GM19324 (cell line): ENCODE data around the gene CYP4F12.

Experiments used
- ATAC-seq: cut with Tn5 transposase; IDR thresholded peaks from one replicate; pipeline ENCODE4 v1.9.1; 2021; ENCODE audit warnings: mild to moderate bottlenecking, moderate library complexity; ENCODE audit not compliant: unreplicated experiment, low FRiP score

Gene CYP4F12, protein sequence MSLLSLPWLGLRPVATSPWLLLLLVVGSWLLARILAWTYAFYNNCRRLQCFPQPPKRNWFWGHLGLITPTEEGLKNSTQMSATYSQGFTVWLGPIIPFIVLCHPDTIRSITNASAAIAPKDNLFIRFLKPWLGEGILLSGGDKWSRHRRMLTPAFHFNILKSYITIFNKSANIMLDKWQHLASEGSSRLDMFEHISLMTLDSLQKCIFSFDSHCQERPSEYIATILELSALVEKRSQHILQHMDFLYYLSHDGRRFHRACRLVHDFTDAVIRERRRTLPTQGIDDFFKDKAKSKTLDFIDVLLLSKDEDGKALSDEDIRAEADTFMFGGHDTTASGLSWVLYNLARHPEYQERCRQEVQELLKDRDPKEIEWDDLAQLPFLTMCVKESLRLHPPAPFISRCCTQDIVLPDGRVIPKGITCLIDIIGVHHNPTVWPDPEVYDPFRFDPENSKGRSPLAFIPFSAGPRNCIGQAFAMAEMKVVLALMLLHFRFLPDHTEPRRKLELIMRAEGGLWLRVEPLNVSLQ

DNA sequence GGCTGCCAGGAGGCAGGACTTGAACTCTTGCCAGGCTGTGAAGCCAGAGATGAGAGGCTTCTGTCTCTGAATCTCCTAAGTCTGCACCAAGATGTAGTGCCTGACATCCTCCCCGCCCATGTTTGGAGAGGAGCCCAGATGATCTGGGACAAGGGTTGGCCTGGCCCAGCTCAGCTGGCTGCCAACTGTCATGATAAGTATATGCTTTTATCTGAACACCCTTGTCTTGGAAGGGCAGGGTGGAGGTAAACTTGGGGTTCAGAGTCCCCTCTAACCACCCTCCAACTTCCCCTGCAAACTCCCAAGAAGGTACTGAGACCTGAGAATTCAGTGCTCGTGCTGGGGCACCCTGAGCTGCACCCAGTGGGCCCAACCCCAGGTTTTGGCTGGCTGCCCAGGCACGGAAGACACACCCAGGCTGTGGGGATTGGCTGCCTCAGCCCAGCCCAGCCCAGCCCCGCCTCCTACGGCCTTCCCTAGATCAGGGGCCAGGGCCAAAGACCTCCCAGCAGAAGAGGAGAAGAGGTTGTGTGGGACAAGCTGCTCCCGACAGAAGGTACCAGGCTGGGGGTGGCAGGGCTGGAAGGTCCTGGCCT, at the start of gene CYP4F12:
Gene CYP4F12 (plus strand): TSS at position 508 of the 596 bp plus-strand sequence. CDS start 443 bp downstream, outside the sequence.
- ATAC-seq, result no peak

- no peak for ATAC-seq
These were observed 49.1 kb upstream of the CYP4F12 start for GRCh38 chr19:15623711-15624318.

GRCh38 chr19:15628236-15629002, 44.5 kb upstream of the CYP4F12 start:
- ATAC-seq, result no peak

DNA sequence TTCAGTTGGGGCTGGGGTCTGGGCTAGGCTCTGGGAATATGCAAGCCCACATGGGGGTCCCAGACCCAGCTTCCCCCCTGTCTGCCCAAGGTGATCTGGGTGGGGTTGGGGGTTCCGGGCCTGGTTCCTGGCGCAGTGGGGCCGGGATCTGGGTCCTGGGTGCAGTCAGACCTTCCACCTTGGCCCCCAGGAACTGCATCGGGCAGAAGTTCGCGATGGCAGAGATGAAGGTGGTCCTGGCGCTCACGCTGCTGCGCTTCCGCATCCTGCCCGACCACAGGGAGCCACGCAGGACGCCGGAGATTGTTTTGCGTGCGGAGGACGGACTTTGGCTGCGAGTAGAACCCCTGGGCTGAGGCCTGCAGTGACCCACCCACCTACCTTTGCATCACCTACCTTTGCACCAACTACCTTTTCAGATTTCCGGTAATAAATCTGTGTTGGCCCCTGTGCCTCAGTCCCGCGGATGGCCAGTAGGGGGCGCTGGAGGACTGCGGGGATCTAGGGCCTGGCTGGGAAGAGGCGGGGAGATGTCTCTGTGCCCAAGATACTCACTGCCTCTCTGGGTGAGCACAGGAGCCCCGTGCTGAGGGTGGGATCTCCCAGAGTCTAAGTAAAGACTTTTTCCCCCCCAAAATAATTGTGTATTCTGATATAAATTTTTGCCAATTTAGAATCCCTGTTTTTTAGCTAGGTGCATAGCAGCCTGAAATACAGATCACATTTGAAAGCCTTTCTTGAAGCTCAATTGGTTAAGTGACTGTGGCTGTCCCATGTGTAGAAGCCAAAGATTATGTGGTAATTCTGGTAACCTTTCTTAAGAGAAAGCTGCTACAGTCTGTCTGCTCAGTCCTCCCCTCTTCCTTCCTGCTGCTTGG, 43.6 kb upstream of the CYP4F12 start:
- no peak for ATAC-seq

DNA sequence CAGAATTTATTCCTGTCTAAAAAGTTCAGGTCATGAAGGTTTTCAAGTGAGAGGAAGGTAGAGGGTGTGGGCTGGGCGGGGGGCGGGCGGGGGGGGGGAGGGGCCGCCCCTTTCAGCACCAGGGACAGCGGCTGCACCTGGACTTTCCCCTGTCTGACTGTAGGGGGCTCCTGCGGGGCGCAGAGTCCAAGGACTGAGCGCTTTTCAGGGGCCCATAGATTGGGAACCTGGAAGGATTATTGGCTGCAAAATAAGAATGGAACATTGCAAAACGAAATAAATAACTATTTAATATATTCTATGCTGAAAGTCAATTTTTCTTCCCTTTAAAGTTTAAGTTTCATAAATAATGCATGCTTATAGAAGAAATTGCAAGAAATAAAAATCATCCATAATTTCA, 41.1 kb upstream of the CYP4F12 start:
- no peak for ATAC-seq

GRCh38 chr19:15633082-15633835, 39.6 kb upstream of the CYP4F12 start:
- no peak for ATAC-seq

DNA sequence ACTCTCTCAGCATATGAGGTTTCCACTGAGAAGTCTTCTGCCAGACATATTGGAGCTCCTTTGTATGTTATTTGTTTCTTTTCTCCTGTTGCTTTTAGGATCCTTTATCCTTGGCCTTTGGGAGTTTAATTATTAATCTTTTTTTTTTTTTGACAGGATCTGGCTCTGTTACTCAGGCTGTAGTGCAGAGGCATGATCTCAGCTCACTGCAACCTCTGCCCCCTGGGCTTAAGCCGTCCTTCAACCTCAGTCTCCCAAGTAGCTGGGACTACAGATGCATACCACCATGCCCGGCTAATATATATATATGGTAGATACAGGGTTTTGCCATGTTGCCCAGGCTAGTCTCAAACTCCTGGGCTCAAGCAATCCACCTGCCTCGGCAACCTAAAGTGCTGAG, 38.8 kb upstream of the CYP4F12 start:
- ATAC-seq, result no peak

DNA sequence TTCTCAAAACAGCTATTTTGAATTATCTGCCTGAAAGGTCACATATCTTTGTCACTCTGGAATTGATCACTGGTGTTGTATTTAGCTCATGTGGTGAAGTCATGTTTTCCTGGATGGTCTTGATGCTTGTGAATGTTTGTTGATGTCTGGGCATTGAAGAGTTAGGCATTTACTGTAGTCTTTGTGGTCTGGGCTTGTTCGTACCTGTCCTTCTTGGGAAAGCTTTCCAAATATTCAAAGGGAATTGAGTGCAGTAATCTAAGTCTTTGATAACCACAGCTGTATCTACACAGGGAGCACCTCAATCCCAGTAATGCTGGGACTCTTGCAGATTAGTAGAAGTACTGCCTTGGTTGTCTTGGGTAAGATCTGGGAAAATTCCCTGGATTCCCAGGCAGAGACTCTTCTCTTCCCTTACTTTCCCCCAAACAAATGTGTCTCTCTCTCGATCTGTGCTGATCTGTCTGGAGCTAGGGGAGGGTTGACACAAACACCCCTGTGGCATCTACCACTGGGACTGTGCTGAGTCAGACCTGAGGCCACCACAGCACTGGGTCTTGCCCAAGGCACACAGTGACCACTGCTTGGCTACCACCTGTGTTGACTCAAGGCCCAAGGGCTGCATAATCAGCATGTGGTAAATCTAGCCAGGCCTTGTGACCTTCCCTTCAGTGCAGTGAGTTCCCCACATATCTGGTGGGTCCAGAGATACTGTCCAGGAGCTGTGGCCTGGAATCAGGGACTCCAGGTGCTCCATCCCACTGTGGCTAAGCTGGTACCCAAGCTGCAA, 37.7 kb upstream of the CYP4F12 start:
- no peak for ATAC-seq

GRCh38 chr19:15636026-15636425, 36.9 kb upstream of the CYP4F12 start:
- no peak for ATAC-seq

DNA sequence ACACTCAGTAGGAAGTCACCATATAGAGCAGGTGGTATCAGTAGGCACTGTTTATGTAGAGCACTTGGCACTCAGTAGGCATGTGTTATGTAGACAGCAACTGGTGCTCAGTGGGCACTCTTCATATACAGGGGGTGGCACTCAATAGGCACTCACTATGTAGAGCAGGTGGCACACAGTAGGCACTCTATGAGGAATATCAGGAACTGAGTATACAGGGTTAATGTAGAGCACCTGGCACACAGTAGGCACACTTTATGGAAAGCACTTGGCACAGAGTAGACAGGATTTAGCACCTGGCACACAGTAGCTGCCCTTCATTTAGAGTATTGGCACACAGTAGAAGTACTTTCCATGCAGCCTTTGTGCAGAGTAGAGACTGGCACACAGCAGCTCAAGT, 33.3 kb upstream of the CYP4F12 start:
- no peak for ATAC-seq

DNA sequence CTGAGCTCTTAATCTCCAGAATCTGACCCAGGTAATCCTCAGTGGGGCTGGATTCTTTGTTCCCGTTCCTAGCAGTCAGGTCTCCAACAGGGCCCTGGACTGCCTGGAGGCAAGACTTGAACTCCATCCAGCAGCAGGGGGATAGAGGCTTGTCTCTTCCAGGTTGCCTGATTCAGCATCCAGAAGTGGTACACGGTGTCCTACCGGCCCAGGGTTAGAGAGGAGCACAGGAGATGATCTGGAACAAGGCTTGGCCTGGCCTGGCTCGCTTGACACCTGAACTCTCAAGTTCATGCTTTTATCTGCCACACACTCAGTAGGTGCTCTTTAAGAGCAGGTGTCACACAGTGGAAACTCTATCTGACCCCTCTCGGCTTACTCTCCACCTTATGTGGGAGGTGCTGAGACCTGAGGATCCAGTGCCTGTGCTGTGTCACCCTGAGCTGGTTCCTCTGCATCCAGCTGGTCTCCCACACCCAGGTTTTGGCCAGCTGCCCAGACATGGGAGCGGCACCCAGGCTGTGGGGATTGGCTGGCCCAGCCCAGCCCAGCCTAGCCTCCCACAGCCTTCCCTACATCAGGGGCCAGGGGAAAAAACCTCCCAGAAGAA, 32.5 kb upstream of the CYP4F12 start, which contains the start of gene CYP4F3:
Gene CYP4F3 (plus strand): TSS at position 604 of the 610 bp plus-strand sequence. CDS start 519 bp downstream, outside the sequence.
- no peak for ATAC-seq

DNA sequence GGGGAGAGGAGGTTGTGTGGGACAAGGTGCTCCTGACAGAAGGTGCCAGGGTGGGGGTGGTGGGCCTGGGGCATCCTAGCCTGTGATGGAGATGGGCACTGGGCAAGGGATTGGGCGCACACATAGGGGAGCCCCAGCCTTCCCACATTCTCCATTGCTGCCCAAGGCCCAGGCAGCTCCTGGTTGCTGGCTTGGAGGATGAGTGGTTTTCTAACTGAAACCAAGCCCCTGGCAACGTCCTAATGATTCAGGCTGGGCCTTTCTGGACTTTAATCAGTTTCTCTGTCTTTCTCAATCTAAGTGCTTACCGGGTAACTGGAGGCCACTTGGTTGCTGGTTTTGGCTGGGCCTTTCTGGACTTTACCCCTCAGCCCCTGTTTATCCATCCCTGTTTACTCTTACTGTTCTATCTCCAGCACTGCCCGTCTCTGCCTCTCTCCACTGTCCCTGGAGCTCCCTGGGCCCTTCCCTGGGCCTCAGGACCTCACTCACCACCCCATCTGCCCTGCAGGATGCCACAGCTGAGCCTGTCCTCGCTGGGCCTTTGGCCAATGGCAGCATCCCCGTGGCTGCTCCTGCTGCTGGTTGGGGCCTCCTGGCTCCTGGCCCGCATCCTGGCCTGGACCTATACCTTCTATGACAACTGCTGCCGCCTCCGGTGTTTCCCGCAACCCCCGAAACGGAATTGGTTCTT, 31.8 kb upstream of the CYP4F12 start:
- no peak for ATAC-seq

- no peak for ATAC-seq
These were observed 30.9 kb upstream of the CYP4F12 start for GRCh38 chr19:15641901-15642491.

DNA sequence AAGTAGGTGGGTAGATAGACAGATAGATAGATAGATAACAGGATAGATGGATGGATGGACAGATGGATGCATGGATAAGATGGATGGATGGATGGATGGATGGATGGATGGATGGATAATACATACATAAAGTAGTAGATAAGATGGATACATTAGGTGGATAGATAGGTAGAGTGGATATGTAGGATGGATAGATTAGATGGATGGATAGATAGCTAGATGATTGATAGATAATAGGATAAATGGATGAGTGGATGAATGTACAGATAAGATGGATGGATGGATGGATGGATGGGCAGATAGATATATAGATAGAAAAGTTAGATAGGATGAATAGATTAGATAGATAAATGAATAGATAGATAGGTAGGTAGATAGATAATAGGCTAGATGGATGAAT, 30.1 kb upstream of the CYP4F12 start:
- no peak for ATAC-seq

GRCh38 chr19:15643387-15643786, 29.5 kb upstream of the CYP4F12 start:
- ATAC-seq, result no peak

GRCh38 chr19:15644066-15644741, 28.7 kb upstream of the CYP4F12 start:
- no peak for ATAC-seq
